ENCODE measurements around the gene ADAM12.

GRCh38 chr10:126309228-126309883 lies 78.9 kb downstream of the ADAM12 start:
- TF ChIP-seq CTCF (IDR thresholded peaks at IDR 0.05) (no peak), EZH2phosphoT487 (IDR thresholded peaks at IDR 0.05) (no peak)
